Lower leg skin (tissue), 3 donors: Measurements from ENCODE around the gene SMARCAD1.

Source experiments
- POLR2A ChIP-seq, 2 donors: fragments of 450-650 bp; IDR thresholded peaks; one replicate each; pipeline ENCODE4 v1.6.1; 2016 to 2017; ENCODE audit warnings: antibody characterized with exemption in 2 of 2, mild to moderate bottlenecking in 1 of 2, moderate library complexity in 1 of 2
- TF ChIP-seq, protein P1 (sequence below), 3 donors: fragments of 450-650 bp; IDR thresholded peaks; one replicate each; pipeline ENCODE4 v1.5.1; 2016; ENCODE audit warnings: antibody characterized with exemption in 3 of 3, mild to moderate bottlenecking in 3 of 3, moderate library complexity in 2 of 3

DNA sequence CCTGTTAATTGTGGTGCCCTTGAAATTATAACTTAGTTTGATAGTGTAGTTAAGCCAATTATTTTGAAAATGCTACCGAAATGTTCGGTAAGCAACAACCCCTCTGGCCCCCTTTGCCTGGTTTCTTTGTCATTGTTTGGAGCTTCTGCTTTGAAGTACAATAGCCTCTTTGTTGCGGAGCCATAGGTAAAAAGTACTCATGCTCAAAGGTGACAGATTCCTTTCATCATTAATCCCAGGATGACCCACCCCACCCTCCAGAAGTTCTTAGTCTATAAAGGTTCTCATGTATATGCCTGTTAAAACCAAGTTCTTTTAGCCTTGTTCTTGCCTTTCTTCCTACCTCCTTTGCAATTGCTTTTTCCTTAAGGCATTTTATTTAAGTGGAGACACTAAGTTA is 42.4 kb upstream of the SMARCAD1 start:
- TF ChIP-seq POLR2A (IDR thresholded peaks at IDR 0.05), result no peak
- TF ChIP-seq, protein P1, sequence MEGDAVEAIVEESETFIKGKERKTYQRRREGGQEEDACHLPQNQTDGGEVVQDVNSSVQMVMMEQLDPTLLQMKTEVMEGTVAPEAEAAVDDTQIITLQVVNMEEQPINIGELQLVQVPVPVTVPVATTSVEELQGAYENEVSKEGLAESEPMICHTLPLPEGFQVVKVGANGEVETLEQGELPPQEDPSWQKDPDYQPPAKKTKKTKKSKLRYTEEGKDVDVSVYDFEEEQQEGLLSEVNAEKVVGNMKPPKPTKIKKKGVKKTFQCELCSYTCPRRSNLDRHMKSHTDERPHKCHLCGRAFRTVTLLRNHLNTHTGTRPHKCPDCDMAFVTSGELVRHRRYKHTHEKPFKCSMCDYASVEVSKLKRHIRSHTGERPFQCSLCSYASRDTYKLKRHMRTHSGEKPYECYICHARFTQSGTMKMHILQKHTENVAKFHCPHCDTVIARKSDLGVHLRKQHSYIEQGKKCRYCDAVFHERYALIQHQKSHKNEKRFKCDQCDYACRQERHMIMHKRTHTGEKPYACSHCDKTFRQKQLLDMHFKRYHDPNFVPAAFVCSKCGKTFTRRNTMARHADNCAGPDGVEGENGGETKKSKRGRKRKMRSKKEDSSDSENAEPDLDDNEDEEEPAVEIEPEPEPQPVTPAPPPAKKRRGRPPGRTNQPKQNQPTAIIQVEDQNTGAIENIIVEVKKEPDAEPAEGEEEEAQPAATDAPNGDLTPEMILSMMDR (IDR thresholded peaks at IDR 0.05), result no peak
